HTR-8/SVneo (cell line): ENCODE data around the gene PHKG2.
A peak's percentile ranks its signal among the peaks of the same experiment; 100 is the strongest.

ENCODE experiments used
- DNase-seq: peaks from one replicate; pipeline ENCODE4 v3.0.0; 2011; ENCODE audit warnings: low spot score, mixed read lengths; ENCODE audit not compliant: insufficient read length
- FAIRE-seq: peaks from 2 replicates; lab custom pipeline; 2011; peaks lifted over from hg19 to GRCh38; lab: Jason Lieb, UNC

PHKG2 gene

GRCh38 chr16:30753596-30753995 is 5.4 kb downstream of the PHKG2 start:
- no peak for DNase-seq
- no peak for FAIRE-seq

GRCh38 chr16:30755955-30756780 is 7.9 kb downstream of the PHKG2 start:
- no peak for DNase-seq
- no peak for FAIRE-seq

GRCh38 chr16:30756781-30757100 is 8.5 kb downstream of the PHKG2 start:
- DNase-seq (no peak), FAIRE-seq (no peak)

GRCh38 chr16:30757316-30757715 is 9.1 kb downstream of the PHKG2 start:
- FAIRE-seq (no peak), DNase-seq (no peak)

DNA sequence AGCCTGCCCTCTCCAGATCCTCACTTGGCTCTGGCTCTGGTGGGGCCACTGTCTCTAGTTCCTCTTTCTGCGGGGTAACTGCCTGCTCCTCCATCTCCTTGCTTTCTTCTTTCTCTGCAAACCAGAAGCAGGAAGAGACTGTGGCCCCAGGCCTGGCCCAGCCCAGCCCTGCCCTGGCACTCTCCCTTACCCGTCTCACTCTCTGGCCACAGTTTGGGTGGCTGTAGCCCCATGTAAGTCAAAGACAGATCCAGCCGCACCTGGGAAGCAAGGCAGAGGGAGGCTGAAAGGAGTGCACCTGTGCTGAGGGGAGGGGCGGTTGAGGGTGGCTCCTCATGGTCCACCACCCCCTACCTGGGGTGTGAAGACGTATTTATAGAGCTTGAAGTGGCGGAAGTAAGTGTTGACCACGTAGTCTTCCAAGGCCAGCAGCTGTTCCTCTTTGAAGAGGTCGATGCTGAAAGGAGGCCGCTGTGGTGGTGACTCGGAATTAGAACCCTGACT is 10.8 kb downstream of the PHKG2 start:
- FAIRE-seq, result no peak

DNA sequence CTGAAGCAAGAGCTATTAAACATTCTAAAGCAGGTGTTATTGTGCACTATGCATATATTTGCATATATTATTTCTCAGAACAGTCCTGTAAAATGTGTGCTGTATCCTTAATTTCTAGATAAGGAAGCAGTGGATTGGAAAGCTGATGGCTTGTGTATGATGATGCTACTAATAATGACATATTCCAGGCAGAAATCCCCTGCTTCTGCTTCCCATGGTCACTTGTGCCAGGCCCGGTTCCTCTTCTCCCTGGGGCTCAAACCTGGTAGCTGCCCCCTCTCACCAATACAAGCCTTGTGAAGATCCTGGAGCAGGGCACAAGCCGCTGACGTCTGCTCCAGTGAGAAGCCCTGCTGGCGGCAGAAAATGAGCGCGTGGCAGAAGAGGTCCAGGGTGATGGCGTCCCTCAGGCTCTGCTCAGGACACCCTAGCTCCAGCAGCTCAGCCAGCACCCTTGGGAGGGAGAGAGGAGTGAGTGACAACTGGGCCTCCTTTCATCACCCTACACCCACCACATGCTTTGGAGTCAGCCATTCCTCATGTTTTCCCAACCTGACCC is 11.9 kb downstream of the PHKG2 start:
- DNase-seq (no peak), FAIRE-seq (no peak)

More for the DNA sequence above, 10.8 kb downstream of the PHKG2 start:
- DNase-seq, result no peak

GRCh38 chr16:30760577-30761426 is 12.6 kb downstream of the PHKG2 start:
- FAIRE-seq (no peak), DNase-seq (no peak)

- FAIRE-seq, result peak; percentile 38
- no peak for DNase-seq
These were observed 13.3 kb downstream of the PHKG2 start for GRCh38 chr16:30761427-30761927.

GRCh38 chr16:30761928-30762902 is 14.0 kb downstream of the PHKG2 start, which contains the start of the genes CFAP119 and RNF40:
CFAP119 (minus strand) TSS chr16:30762062; CDS start chr16:30761748, 314 bp downstream.
RNF40 (plus strand) TSS chr16:30762322; CDS start chr16:30762546, 224 bp downstream.
- FAIRE-seq, result peak; percentile 88
- DNase-seq, result peak; percentile 99

DNA sequence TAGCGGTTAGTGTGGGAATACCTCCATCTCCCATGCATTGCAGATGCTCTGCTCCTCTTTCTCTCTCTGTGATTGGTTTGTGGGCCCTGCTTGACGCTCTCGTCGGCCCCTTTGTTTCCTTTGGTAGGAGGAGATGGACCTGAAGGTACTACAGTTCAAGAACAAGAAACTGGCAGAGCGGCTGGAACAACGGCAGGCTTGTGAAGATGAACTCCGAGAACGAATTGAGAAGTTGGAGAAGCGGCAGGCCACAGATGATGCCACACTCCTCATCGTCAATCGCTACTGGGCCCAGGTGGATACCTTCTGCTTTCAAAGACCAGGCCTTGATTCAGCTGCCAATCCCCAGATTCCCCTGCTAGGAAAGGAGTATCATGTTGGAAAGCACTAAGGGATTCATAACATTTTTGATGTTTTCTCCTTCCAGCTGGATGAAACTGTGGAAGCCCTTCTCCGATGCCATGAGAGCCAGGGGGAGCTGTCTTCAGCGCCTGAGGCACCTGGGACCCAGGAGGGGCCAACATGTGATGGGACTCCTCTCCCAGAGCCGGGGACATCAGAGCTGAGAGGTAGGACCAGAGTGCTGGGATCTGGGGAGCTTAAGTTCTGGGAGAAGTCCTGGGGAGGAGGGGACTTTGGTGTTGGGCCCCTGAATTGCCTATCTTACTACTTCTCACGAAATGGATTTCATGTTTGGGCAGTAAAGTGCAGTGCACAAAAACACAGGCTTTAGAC is 14.9 kb downstream of the PHKG2 start:
- no peak for DNase-seq
- no peak for FAIRE-seq

- no peak for DNase-seq
- no peak for FAIRE-seq
These were observed 15.9 kb downstream of the PHKG2 start for GRCh38 chr16:30764086-30764485.

DNA sequence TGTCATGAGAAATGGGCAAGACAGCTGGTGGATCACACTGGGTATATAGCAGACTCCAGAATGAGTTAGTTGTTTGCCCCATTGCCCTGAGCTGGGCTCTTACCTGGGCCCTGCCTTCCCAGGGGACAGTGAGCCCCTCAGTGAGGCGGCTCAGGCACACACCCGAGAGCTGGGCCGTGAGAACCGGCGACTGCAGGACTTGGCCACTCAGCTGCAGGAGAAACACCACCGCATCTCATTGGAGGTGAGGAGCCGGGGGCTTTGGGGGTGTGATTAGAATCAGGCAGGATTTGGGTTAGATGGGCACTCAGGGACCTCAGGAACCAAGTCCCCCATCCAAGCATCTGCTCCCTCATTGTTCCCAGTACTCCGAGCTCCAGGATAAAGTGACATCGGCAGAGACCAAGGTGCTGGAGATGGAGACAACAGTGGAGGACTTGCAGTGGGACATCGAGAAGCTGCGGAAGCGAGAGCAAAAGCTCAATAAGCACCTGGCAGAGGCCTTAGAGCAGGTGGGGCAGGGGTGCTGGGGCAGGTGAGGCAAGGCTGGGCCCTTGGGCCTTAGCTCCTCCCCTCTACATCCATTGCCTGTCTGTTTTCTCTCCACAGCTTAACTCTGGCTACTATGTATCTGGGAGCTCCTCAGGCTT is 16.7 kb downstream of the PHKG2 start:
- DNase-seq (no peak), FAIRE-seq (no peak)

DNA sequence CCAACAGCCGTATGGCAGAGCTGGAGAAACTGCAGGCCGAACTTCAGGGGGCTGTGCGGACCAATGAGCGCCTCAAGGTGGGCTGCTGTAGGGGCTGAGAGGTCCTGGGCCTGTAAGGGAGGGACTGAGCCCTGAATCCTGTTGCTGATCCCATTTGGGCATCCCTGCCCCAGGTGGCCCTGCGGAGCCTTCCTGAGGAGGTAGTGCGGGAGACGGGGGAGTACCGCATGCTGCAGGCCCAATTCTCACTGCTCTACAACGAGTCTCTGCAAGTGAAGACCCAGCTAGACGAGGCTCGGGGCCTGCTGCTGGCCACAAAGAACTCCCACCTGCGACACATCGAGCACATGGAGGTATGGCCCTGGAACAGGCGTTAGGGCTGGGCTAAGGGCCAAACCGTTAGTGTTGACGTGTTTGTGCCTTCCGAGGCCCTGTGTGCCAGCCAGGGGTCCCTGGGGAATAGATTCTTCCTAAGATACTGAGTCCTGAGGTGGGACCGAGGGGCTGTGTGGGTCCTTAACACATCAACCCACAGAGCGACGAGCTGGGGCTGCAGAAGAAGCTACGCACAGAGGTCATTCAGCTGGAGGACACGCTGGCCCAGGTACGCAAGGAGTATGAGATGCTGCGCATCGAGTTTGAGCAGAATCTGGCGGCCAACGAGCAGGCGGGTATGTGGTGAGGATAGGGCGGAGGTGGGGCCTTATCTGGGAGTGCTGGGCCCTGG is 18.1 kb downstream of the PHKG2 start:
- FAIRE-seq, result no peak
- no peak for DNase-seq

DNA sequence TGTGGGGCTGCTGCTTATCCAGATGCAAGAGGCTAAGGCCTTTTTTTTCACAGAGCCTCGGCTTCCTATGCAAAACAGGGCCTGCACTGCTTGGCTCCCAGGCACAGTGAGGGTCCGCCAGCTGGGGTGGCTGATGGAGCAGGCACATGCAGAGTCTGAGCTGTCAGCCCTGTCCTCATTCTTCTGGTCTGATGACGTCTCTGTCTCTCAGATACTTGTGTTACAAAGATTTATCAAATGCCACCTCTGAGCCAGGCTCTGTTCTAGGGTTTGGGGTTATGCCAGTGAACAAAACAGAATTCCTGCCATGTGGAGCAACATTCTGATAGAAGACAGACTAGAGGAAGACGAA is 18.7 kb downstream of the PHKG2 start:
- no peak for DNase-seq
- no peak for FAIRE-seq

- FAIRE-seq (no peak), DNase-seq (no peak)
These were observed 19.7 kb downstream of the PHKG2 start for GRCh38 chr16:30767767-30768465.

DNA sequence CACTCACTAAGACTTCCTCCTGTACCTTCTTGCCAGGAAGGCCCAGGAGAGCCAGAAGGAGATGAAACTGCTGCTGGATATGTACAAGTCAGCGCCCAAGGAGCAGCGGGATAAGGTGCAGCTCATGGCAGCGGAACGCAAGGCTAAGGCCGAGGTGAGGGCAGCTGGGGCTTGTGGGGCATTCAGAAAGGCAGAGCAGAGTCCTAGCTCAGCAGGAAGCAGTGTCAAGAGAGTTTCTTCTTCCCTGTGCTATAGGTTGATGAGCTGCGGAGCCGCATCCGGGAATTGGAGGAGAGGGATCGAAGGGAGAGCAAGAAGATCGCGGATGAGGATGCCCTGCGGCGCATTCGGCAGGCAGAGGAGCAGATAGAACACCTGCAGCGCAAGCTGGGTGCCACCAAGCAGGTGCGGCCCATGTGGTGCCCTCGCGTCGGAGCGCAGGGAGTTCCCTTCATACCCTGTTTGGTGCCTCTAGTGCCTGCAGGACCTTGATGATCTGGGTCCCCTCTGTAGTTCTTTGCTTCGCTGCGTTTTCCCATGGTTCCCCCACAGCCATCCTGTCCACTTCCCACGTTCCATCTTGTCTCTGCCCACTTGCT is 20.5 kb downstream of the PHKG2 start:
- no peak for DNase-seq
- no peak for FAIRE-seq
